LNCAP (cell line): Measurements from ENCODE around the gene SCLY.

Experiments
- TF ChIP-seq, protein P1 (sequence below): fragments of 450-650 bp; IDR thresholded peaks from 2 replicates; pipeline ENCODE4 v1.5.1; 2017; ENCODE audit warnings: mild to moderate bottlenecking

Gene SCLY

GRCh38 chr2:238059505-238059904 lies 1.3 kb upstream of the SCLY start:
- TF ChIP-seq, protein P1, sequence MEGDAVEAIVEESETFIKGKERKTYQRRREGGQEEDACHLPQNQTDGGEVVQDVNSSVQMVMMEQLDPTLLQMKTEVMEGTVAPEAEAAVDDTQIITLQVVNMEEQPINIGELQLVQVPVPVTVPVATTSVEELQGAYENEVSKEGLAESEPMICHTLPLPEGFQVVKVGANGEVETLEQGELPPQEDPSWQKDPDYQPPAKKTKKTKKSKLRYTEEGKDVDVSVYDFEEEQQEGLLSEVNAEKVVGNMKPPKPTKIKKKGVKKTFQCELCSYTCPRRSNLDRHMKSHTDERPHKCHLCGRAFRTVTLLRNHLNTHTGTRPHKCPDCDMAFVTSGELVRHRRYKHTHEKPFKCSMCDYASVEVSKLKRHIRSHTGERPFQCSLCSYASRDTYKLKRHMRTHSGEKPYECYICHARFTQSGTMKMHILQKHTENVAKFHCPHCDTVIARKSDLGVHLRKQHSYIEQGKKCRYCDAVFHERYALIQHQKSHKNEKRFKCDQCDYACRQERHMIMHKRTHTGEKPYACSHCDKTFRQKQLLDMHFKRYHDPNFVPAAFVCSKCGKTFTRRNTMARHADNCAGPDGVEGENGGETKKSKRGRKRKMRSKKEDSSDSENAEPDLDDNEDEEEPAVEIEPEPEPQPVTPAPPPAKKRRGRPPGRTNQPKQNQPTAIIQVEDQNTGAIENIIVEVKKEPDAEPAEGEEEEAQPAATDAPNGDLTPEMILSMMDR = no peak

GRCh38 chr2:238060096-238060541 lies 682 bp upstream of the SCLY start:
- TF ChIP-seq, protein P1 = no peak

GRCh38 chr2:238061315-238062202 lies 758 bp downstream of the SCLY start:
- TF ChIP-seq, protein P1 = no peak

DNA sequence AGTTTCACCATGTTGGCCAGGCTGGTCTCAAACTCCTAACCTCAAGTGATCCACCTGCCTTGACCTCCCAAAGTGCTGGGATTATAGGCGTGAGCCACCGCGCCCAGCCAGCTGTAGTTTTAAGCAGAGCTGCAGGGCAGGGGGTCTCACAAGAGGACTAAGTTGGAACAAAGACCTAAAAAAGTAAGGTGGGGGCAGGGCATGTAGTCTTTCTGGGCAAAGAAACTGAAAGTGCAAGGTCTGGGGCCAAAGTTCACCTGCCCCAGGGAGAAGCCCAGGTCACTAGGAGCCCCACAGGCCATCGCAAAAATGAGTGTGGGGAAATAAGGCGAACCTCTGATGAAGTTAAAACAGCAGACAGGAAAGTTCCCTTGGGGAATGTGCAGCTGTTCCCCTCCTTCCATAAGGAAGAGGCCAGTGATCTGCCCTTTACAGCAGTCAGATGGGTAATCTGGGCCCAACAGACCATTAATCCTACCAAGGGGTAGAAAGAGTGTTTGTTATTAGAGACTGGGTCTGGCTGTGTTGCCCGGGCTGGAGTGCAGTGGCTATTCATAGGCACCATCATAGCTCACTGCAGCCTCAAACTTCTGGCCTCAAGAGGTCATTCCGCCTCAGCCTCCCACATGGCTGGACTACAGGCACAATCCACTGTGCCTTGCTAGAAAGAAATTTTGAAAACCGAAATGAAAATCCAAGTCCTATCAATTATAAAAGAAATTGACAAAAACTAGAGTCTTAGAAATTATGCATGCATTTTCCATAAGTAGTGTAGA lies 2.8 kb downstream of the SCLY start:
- TF ChIP-seq, protein P1 = no peak

GRCh38 chr2:238064376-238064775 lies 3.6 kb downstream of the SCLY start:
- TF ChIP-seq, protein P1 = no peak

GRCh38 chr2:238065071-238065846 lies 4.5 kb downstream of the SCLY start:
- TF ChIP-seq, protein P1 = no peak

- TF ChIP-seq, protein P1 = no peak
These were observed 5.4 kb downstream of the SCLY start for GRCh38 chr2:238066218-238066617.
